NT2/D1 (cell line): Measurements from ENCODE around the gene COPZ1.

Experiments
- SUZ12 ChIP-seq: IDR thresholded peaks from 2 replicates; pipeline ENCODE4 v1.6.1; 2011; ENCODE audit not compliant: insufficient read length, insufficient read depth; ENCODE audit errors: extremely low read depth
- YY1 ChIP-seq: IDR thresholded peaks from 2 replicates; pipeline ENCODE4 v1.6.1; 2011; ENCODE audit not compliant: insufficient read length, insufficient read depth
- ZNF274 ChIP-seq: IDR thresholded peaks from 2 replicates; pipeline ENCODE4 v1.6.1; 2011; ENCODE audit warnings: mild to moderate bottlenecking, low read depth, low read length

GRCh38 chr12:54294152-54294952 lies 30.6 kb upstream of the COPZ1 start:
- no peak for TF ChIP-seq ZNF274
- TF ChIP-seq YY1 = no peak
- no peak for TF ChIP-seq SUZ12
